NCI-H524 treated with DMSO at 0.1 percent for 48 hours (cell line): ENCODE results near the gene TVP23A.
"Not testable (repeated sequence)": the region's sequence is repeated elsewhere in the genome, so short reads cannot be mapped to it uniquely, and the experiment has no call there.

Experiments used
- DNase-seq: peaks from one replicate; lab custom pipeline; 2025; lab: John Stamatoyannopoulos, UW

Gene TVP23A

DNA sequence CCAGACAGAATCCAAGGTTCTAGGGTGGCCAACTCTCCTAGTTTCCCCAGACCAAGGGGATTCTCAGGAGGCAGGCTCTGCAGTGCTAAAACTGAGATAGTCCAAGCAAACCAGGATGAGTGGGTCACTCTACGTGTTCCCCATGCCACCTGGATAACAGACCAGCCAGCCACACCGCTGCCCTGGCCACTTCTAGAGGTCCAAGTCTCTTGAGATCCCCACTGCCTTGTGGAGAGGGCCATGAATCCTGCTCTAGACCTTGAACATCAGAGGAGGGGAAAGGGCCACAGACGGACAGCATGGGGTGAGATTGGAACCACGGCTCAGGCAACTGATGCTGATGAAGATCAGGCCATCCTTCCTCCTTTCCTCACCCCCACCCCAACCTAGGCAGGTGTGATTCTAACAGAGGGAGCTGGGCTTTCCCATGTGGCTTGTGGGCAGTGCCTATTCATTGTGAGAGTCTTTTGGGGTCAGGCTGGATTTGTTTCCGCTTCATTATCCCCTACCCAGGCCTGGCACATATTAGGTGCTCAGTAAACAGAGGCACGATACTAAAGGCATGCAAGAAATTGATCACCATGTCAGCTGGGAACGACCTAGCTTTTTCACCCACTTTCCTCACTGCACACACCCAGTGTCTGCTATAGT, 16.8 kb upstream of the TVP23A start:
- no peak for DNase-seq

DNA sequence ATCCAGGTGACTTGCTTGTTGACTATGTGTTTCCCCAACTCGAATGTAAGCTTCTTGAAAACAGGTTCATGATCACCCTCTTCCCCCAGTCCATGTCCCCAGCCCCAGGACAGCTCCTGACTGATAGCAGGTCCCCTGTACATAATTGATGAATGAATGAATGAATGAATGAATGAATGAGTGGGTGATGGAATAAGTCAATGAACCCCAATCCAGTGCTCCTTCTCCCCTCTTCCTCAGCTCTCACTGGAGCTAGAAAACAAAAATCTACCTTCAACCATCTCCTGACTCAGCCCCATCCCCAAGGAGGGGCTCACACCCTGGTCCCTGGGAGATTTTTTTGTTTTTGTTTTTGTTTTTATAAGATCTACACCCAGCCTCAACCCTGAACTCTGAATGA, 16.2 kb upstream of the TVP23A start:
- no peak for DNase-seq

DNA sequence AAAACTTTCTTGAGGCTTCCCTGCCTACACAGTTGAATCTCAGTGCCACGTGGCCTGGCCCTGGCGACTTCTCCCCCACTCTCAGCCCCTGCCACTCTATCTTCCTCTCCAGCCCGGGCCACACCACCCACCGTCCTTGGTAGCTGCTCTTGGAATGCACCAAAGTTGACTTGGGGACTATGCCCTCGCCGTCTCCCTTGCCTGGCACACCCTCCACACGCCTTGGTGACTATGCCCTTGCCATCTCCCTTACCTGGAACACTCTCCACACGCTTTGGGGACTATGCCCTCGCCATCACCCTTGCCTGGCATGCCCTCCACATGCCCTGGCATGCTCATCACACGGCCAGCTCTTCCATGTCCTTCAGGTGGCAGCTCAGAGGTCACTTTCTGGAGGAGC, 15.5 kb upstream of the TVP23A start:
- DNase-seq: no peak

DNA sequence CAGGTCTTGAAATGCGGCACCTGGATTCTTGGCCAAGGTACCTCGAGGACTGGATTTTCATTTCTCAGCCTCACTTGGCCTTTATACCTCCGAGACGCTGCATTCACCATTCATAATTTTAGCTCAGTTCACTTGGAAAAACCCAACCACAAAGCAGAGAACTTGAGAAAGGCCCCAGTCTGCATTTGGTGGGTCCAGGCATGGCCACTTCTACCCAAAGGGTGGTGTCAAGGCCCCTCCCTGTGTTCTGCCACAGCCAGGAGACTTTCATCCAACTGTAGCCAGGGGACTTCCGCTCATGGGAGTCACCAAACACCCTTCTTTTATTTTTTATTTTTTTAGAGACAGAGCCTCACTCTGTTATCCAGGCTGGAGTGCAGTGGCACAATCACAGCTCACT, 14.7 kb upstream of the TVP23A start:
- DNase-seq: no peak

DNA sequence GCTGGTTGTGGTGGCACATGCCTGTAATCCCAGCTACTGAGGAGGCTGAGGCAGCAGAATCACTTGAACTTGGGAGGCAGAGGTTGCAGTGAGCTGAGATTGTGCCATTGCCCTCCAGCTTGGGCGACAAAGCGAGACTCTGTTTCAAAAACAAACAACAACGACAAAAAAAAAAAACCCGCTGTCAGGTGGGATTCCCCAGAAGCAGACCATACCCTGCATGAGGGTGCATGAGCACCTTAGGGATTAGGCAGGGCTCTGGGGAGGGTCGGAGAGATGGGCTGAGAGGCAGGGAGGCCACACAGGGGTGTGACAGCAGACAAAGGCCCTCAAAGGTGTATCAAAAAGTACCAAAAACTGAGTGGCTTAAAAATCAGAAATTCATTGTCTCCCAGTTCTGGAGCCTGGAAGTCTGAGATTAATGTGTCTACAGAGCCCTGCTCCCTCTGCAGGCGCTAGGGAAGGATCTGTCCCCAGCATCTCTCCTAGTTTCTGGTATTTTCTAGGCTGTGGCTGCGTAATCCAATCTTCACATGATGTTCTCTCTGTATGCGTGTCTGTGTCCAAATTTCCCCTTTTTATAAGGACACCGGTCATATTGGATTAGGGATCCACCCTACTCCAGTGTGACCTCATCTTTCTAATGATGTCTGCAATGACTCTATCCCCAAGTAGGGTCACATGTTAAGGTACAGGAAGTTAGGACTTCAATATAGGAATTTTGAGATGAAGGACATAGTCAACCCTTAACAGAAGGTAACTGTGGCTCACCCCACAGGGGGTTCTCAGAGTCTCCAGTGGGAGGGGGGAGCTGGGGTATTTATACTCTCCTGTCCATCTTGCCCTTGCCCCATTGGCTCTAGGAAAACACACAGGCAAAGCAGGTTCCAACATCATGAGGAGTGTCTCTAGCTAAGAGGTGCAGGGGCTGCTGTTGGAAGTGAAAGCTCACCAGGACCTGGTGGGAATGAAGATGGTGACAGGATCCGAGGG, 13.6 kb upstream of the TVP23A start:
- DNase-seq: no peak

DNA sequence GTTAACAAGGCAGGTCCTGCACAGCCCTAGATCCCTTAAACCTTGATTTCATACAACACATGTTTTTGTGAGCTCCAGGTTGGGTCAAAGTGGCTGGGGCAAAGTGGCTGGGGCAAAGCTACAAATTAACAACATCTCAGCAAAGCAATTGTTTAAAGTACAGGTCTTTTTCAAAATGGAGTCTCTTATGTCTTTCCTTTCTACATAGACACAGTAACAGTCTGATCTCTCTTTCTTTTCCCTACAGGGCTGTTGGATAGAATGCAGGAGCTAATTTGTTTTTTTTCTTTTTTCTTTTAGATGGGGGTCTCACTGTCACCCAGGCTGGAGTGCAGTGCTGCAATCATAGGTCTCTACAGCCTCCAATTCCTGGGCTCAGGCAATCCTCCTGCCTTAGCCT, 11.6 kb upstream of the TVP23A start:
- not testable (repeated sequence) for DNase-seq

DNA sequence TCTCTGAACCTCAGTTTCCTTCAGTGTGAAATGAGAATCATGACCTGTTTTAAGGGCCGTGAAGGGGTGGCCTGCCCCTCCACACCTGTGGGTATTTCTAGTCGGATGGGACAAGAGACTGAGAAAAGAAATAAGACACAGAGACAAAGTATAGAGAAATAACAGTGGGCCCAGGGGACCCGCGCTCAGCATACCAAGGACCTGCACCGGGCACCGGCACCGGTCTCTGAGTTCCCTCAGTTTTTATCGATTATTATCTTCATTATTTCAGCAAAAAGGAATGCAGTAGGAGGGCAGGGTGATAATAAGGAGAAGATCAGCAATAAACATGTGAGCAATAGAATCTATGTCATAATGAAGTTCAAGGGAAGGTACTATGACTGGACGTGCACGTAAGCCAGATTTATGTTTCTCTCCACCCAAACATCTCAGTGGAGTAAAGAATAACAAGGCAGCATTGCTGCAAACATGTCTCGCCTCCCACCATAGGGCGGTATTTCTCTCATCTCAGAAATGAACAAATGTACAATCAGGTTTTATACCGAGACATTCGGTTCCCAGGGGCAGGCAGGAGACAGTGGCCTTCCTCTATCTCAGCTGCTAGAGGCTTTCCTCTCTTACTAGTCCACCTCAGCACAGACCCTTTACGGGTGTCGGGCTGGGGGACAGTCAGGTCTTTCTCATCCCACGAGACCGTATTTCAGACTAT, 10.9 kb upstream of the TVP23A start:
- not testable (repeated sequence) for DNase-seq

DNA sequence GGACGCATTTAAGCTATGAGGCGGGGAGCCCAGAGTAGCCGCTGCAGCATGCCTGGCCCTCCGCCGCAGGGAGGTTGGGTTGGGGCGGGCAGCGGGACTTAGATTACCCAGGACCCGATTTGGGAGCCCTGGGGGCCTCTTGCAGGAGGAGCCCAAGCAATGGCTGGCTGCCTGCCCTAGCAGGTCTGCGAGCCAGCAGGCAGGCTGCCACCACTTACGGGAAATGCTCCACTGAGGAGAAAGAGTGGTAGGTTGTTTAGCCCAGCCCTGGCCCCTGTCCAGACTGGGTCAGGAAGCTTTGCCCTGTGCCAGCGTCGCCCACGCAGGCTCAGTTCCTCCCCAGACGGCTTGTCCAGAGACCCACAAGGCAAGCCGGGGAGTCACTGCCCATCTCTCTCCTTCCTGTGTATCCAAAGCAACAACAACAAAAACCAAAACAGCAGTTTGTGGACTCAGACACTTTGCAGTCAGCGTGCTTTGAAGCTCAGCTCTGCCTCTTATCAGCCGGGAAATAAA, 10.3 kb upstream of the TVP23A start:
- DNase-seq: no peak

DNA sequence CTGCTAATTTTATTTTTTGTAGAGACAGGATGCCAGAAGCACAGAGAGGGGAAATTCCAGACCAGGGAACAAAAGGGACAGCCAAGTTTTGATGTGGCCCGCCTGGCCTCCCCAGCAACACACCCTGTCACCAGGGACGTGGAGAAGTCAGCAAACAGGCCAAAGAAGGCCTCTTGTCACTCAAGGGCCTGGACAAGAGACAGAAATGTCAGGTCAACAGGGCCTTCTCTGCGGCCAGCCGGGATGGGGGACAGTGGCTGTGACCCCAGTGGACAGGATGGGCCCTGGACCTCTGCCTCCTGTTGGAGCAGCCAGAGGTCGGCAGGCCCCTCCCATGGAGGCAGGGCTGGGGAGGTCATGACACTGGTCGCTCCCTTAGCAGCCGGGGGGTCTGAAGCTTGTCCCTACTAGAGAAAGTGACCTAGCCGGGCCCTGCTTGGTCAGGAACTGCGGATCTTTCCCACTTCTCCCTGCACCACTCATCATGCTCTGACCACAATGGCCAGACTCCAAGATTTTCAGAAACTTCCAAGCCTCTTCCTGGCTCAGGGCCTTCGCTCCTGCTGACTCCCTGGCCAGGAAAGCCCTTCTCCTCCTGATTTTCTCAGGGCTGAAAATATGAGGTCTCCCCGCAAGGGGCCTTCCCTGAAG, 9.2 kb upstream of the TVP23A start:
- DNase-seq: no peak

DNA sequence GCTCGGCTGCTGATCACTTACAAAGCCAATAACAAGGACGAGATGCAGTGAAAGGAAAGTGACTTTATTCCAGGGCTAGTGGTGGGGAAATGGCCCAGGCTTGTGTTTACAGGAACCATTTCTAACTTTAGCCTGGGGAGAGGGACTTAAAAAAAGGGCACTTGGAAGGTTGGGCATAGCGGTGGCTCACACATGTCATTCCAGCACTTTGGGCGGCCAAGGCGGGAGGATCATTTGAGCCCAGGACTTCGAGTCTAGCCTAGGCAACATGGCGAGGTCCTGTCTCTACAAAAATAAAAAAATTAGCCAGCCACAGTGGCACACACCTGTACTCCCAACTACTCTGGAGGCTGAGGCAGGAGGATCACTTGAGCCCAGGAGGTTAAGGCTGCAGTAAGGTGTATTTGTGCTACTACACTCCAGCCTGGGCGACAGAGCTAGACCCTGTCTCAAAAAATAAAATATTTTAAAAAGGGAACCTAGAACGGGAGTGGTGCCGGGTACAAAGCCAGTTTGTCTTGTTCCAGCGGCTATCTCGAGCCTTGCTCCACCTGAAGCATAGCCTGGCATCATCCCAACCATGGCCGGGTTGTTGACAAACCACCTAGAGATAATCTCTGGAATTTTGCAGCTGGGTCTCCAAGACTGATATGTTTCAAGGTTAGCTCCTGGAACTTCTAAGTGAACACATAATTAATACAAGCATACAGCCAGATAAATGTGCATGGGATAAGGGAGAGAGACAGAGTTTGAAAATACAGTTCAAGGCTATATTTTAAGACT, 5.7 kb upstream of the TVP23A start:
- no peak for DNase-seq

DNA sequence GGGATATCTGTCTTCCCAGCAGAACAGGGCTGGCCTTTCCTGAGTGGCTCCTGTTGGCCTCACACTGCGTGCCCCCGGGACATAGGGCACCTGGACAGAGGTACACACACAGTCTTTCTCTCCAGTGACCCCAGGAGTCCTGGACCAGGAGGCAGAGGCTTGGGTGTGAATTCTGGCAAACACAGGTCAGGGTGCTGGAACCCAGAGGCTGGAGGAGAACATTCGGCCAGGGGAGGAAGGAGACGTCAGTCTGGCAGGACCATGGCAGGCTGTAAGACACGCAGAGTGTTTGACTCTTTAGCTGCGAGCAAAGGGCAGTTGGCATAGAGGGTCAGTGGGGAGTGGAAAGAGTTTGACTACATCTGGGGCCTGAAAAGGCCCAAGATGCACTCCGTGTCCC, 4.1 kb upstream of the TVP23A start:
- no peak for DNase-seq

DNA sequence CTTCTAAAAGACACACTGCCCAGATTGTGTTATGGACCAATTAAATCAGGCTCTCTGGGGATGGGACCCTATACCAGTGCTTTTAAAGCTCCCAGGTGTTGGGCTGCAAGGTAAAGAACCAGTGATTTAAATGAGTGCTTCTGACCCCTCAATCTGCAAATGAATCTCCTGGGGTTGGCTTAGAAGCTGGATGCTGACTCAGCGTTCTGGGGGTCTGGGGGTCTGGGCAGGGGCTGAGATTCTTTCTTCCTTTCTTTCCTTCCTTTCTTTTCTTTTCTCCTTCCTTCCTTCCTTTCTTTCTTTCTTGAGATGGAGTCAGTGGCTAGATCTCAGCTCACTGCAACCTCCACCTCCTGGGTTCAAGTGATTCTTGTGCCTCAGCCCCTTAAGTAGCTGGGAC, 2.0 kb upstream of the TVP23A start:
- DNase-seq: no peak

DNA sequence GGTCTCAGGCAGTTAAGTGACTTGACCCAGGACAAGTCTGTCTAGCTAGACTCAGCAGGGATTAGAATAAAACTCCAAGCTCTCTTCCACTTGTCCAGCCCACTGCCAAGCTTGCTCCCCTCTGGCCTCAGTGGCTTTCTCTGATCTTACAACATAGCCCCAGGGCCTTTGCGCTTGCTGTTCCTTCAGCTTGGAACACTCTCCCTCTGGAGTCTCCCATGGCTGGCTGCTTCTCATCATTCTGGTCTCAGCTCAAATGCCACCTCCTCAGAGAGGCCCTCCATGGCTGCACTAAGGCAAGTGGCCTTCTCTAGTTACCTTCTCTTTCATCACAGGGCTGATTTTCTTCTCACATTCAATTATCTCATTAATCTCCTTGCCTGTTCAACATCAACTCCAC, 1.1 kb downstream of the TVP23A start:
- no peak for DNase-seq

DNA sequence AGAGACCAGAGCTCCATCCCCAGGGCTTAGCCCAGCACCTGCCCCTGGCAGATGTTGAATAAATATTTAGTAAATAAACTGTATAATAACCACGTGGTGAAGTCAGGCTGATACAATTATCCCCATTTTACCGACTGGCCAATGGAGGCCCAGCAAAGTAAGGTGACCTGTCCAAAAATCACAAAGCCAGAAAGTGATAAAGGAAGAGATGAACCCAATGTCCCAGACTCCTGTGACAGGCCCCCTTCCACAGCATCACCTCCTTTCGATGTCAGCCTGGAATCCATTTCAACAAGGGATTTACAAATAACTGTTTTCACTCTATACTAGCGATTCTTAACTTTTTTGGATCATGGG, 5.5 kb downstream of the TVP23A start:
- DNase-seq: no peak

DNA sequence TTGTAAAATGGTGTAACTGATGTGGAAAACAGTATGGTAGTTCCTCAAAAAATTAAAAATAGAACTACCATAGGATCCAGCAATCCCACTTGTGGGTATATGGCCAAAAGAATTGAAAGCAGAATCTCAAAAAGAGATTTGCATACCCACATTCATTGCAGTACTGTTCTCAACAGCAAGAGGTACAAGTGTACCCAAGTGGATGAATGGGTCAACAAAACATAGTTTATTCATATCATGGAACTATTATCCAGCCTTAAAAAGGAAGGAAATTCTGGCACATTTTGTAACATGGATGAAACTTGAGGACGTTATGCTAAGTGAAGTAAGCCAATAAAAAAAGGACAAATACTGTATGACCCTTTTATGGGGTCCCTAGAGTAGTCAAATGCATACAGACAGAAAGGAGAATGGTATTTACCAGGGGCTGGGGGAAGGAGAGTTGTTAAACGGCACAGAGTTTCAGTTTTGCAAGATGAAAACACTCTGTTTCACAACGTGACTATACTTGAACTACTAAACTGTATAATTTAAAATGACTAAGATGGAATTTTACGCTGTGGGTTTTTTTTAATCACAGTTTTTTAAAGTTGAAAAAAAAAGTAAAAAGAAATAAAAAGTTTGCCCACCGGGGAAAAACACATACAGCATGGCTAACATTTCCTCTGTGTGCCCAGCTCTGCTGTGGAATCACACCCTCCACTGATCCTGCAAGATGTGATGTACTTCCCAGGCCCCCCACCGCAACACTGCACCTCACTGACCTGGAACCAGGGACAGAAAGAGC, 6.1 kb downstream of the TVP23A start:
- DNase-seq: no peak

DNA sequence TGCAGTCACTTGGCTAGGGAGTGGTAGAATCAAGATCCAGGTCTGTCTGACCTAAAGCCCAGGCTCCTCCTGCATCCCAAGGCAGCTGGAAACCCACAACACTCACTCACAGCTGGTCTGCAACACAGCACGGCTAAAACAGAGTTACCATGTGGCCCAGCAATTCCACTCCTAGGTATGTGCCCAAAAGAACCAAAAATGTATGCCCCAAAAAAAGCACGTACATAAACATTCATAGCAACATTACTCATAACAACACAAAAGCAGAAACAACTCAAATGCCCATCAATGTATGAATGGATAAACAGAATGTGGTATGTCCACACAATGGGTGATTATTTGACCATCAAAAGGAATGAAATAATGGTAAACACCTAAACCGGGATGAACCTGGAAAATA, 8.9 kb downstream of the TVP23A start:
- DNase-seq: no peak

DNA sequence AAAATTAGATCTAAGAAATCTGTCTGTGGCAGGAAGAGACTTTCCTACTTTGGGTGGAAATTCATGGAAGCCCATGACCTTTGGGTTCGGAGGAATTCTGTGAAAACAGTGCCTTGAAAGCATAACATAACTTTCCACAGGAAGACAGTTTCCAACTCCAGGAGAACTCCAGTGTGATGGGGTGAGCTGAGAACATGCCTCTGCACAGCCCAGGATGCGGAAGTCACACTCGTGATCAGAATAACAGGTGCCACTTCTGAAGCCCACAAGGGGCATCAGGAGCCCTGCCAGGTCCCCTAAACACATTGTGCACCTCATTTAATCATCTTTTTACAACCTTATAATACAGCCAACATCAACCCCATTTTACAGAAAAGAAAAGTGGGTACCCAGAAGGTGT, 9.7 kb downstream of the TVP23A start:
- no peak for DNase-seq

DNA sequence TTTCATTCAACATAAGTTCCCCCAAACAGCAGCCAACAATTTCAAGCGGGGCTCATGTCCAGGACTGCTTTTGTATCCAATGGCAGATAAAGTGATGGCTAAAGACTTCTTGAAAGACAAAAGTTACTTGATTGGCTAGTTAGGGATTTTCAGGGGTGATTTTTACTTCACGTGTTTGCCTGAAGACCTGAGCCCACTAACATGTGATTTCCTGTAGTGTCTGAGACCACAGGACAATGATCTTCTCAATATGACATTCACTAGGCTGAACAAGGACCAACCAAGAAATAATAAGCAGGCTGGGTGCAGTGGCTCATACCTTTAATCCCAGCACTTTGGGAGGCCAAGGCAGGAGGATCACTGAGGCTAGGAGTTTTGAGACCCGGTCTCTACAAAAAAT, 10.4 kb downstream of the TVP23A start:
- no peak for DNase-seq

DNA sequence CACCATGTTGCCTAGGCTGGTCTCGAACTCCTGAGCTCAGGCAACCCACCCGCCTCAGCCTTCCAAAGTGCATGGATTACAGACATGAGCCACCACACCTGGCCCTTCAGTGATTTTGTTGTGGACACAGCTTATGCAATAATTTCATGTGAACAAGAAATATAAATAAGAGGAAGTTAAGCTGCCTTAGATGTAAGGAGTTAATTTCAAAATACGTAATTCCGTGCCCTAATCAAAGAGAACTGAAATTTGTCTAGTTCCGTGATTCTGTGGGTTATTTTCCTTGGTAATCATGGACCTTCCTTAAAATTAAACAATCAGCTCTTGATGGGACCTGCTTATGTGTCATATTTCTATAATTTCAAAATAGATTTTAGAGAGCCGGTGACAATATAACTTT, 11.9 kb downstream of the TVP23A start:
- DNase-seq: no peak

DNA sequence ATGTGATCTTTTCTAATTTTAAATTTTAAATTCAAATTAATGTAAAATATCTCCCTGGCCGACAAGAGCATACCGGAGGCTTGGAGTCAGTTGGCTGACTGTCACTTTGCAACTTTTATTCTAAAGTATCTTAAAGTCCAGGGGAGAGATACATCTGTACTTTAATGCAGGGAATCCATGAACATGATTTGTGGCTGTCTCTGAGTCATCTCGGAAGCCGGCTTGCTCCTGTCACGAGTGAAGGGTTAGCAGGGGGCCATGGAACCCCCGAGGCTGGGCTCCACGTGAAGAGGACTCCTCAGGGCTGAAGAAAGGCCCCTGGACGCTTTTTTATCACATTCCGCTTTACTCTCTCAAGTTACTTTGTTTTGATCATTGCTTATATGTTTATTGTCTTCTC, 13.3 kb downstream of the TVP23A start:
- no peak for DNase-seq

DNA sequence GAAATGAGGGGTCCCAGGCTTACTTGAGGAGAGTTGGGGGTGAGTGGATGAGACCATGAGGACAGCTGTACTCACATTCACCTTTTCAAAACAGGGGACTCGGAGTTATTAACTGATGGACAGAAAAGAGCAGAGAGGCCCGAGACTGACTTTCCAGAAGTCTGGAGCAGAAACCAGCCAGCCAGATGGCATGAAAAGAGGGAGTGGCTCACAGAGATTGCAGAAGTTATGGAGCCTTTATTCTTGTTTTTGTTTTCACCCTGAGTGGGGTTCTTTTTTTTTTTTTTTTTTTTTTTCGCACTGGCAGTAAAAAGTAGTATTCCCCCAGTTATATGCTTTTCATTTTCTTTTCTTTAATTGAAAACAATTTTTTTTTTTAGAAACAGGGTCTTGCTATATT, 18.9 kb downstream of the TVP23A start:
- DNase-seq: no peak
